HG03039 (cell line): ENCODE measurements around the gene CDC5L.

ENCODE experiments used
- ATAC-seq: cut with Tn5 transposase; IDR thresholded peaks from one replicate; pipeline ENCODE4 v1.9.1; 2021; ENCODE audit warnings: mild to moderate bottlenecking, moderate library complexity; ENCODE audit not compliant: unreplicated experiment

The CDC5L gene

GRCh38 chr6:44494011-44494501 is 106.5 kb downstream of the CDC5L start:
- no peak for ATAC-seq

DNA sequence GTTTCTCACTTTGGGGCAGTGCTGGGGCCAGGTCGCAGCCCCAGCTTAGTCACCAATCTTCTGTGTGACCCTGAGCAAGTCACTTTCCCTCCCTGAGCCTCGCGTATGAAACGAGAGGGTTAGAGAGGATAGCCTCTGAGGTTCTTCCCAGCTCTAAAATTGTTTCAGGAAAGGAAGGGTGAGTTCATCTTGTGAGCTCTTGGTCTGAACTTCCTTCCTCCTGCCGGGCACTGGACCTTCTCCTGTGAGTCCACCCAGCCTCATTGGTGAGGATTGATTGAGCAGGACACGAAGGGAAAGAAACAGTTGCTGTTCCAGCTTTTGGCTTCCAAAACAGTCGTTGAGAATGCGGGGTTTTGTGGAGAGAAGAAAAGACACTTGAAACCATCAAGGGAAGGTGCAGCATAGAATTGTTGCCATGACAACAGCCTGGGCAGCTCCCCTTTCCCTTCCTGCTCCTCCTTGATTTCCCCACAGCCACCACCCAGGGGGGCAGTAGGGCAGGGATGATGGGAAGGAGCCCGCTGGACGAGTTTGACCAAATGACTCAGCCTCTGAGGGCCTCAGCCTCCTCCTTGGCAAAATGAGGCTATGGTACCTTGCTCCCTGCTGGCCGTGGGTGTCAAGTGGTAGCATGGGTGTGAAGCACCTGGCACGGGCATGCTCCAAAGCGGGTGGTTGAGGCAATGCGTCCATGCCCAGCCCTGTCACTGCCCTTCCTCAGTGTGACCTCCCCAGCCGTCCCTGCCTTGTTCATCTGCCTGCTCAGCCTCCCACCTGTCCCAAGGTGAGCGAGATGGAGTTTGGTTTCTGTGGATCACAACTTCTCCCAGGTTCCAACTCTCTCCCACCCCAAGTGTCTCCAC is 107.8 kb downstream of the CDC5L start:
- no peak for ATAC-seq

- ATAC-seq, result no peak
Measured at GRCh38 chr6:44496665-44497369, 109.3 kb downstream of the CDC5L start.

- ATAC-seq, result no peak
Measured at GRCh38 chr6:44497807-44498206, 110.3 kb downstream of the CDC5L start.

GRCh38 chr6:44498436-44498835 is 110.9 kb downstream of the CDC5L start:
- no peak for ATAC-seq

- no peak for ATAC-seq
Measured at GRCh38 chr6:44499609-44500008, 112.1 kb downstream of the CDC5L start.
